ENCODE measurements around the gene PLCB2.
A peak's percentile ranks its signal among the peaks of the same experiment; 100 is the strongest.

Gene PLCB2

DNA sequence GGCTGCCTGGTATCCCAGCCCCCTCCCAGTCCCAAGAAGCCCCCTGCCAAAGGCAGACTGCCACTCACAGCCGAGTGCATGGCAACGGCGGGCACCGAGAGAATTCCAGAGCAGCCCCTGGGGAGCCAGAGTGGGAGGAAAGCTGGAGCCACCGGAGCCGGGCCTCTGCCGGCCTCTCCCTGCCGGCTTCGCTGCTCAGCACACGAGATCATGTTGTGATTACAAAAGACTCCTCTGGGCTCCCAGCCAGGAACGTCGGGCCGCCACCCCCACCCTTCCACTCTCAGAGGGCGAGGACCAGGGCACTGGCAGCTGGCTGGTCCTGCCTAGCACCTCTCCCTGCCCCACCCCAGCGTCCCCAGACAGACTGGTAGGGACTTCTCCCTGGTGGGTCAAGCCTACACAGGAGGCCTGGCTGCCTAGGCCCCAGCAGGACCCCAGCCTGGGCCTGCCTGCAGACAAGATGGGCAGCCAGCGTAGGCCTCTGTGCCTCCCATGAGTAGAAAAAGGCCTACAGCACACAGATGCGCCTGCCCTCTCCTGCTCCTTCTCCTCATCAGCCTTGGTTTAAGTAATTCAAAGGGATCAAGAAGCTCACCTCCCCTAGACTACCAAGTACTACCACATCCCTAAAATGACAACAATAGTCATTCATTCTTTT, 33.1 kb upstream of the PLCB2 start, which contains the start of gene CCDC9B:
TSS of gene CCDC9B (minus strand) at position 200 of the 661 bp plus-strand sequence. CDS start at position 80, 120 bp downstream.
- no peak for DNase-seq

DNA sequence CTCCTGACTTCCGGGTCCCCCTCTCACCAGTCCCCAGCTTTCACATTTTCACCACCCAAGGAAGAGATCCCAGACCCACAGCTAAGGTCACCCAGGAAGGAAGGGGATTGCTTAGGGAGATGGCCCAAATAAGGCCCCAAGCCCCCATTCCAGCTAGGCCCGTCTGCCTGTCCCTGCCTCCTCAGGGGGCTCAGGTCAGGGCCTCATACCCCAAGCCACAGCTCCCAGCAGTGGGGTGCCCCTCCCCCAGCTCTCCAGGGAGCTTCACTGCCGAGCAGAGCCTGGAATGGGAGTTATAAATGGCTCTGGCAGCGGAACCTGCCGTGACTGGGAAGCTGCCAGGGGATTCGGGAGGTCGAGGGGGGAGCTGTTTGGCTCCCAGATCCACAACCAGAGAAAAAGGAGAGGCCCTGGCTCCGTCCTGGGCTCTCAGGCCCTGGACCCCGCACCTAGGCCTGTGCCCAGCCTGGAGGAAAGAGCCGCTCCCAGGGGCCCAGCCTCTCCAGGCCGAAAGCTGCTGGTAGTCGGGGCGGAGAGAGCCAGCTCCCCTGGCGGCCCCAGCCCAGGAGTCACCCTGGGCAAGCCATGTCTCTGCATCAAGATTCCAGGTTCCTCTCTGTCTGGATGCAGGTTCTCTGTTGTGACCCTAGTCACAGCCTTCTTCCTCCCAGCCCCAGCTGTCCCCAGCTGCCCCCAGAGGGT, 32.5 kb upstream of the PLCB2 start:
- DNase-seq, result no peak

DNA sequence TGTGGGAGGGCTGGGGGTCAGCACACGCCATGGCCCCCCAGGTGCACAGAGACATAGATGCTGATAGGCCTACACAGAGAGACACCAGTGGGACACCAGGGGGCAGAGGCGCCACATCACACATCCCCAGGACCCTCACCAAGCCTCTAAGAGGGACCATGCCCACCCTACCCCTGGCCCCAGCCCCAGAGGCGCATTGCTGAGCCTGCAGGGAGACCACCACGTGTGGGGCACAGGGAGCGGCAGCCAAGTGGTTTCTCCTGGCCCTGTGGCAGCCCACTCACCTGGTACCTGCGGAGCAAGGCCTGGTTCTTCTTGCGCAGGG, 31.8 kb upstream of the PLCB2 start:
- no peak for DNase-seq

DNA sequence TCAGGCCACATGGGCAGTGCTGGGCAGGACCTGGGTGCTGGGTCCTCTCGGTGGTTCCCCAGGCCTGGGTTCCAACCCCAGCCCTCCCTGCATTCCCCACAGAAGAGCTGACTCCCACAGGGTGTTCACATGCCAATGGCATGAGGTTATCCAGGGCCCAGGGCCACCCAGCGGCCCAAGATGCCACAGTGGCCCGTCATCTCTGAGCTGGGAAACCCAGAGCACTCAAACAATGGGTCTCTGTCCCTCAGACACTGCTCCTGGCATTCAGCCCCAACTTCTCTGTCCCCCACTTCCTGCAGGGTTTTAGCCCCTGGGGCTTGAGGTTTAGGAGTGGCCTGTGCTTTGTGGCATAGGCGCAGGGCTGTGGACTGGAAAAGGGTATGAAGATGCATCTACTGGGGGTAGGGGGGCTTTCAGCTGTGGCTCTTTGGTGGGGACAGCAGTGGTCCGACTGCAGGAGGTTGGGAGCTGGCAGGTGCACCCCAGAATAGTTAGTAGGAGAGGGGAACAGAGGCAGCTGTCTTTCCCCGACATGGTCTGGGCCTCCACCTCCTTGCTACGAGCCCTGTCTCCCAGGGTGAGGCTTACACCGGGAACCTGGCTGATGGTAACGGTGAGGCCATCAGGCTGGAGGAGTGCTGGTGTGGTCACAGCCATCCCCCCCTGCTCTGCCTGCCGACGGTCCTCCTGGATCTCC, 31.3 kb upstream of the PLCB2 start:
- no peak for DNase-seq

DNA sequence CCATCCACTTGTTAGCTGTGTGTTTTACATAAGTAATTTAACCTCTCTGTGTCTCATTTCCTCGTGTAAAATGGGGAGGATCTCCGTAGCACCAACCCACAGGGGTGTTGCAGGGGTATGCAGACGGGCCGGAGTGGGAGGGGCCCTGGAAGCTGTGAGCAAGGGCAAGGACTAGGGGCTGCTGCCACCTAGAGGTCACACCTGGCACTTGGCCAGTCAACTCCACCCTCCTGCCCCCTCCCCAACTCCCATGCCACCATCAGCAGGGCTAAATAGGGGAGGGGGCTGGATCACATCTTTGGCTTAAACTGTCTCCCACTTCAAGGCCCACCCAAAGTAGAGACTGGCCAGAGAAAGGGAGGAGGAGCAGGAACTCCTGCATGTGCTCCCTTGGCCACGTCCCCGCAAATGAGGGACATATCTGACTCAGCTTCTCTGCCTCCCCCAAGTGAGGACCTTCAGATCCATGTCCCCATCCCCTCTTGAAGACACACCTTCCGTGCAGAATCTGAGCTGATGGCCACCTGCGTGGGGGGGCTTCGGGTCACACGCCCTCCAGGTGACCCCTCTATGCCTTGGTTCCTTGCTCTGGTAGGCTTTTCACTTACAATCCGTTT, 30.4 kb upstream of the PLCB2 start:
- peak; percentile 80 for DNase-seq

DNA sequence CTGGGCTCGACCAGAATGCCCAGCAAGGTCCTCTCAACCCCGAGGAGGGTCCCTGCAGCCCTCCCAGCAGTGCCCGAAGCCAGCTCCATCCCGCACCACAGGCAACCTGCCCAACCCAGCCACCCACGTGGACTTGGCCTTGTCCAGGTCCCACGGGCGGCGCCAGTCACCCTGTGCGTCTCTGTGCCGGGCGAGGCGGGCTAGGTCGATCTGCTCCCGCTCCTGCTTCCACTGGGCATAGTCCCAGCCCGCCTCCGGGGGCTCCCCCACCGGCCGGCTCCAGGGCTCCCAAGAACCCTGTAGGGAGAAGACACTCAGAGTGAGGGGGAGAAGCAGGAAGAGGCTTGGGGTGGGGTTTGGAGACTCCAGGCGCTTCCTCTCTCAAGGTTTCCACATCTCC, 29.9 kb upstream of the PLCB2 start:
- DNase-seq, result no peak

DNA sequence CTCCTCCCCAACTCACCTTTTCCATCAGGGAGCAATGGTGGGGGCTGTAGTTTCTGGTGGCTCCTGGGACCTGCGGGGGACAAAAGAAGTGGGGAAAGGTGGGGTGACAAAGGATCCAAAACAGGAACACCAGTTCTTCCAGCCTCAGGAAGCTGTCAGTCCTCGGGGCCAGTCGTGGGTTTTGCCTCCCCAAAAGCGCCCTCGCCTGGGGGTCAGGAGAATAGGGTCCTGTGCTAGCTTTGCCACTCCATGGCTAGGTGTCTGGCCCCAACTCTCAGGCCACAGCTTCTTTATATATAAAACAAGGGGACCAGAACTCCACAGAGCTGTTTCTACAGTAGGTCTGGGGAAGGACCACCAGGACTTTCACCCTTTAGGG, 29.0 kb upstream of the PLCB2 start:
- DNase-seq, result no peak

DNA sequence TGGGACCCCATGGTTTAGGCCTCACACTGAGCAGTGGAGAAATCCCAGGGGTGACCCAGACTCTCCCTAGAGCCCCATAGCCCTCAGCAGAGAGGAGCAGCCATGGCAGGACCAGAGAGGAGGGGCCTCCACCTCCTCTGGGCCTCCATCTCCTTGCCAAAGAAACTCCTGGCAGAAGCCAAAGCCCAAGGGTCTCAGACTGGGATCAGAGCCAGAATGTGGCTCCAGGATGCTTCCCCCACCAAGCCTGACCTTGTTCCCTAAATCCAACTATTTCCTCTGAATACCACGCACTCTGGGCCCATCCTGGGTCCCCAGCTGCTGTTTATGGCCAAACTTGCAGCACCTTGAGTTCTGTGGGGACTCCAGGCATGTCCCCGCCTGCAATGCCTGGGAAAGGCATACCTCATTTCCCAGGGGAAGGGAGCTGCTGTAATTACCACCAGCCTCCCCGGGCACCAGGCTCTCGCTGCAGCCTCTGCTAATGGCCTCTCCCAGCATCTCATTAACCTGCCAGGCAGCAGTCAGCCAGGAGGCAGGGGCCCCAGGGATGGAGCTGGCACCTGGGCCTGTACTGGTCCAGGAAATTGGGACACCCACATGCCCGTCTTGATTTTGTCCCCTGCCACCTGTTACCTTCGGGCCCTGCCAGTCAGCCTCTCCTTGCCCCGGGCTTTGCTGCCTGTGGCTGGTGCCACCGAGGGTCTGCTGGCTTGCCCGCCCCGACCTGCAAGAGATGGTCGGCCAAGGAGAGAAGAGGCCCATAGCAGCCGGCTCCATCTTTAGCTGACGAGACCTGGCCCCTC, 28.4 kb upstream of the PLCB2 start:
- no peak for DNase-seq

DNA sequence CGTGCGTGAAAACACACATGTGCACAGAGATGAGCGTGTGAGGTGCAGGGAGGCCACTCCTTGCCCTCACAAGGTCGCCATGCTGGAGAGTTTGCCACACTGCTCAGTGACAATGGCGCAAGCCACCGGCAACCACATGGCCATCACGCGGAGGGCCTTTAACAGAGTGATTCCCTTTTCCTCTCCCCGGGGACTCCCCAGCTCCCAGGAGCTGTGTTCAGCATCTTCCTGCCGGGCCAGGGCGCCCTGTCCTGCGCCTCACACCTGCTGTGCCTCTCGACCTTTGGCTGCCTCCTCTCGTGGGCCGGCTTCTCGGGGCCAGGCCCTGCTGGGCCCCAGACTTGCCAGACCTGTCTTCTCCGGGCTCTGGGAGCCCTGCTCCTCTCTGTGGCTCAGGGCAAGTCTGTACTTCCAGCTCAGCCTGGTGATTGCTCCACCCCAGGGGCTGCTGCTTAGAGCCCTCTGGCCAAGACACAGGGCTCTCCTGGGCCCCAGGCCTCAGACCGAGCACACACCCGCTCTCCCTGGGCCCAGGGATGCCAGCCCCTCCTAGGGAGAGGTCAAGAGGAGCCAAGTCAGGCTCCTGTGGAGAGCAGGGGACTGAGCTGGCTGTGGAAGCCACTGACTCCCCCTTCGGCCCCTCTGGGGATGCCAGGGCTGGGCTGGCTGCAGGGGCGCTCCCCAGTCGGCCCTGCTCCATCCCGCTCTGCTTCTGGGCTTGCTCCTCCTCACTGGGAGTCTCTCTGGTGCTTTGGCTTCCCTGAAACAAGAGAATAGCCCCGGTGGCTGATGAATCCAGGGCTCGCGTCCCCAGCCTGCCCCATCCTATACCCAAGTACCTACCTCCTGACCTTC, 27.4 kb upstream of the PLCB2 start:
- DNase-seq, result no peak

DNA sequence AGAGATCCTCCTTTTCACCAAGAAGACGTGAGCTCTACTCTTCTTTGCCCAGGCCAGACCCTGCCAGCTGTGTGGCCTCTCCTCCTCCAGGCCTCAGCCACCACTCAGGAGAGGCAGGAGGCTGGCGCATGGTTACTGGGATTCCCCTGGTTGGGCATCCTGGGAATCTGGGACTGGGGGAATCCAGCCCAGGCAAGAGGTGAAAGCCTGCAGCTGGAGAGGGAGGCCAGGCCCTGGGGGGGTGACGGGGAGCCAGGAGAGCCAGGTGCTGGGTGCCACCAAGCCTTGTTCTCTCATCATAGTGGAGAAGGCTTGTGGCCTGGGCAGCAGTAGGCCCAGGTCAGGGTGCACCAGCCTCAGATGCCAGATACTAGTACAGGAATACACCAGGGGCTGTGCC, 26.8 kb upstream of the PLCB2 start:
- DNase-seq, result no peak

DNA sequence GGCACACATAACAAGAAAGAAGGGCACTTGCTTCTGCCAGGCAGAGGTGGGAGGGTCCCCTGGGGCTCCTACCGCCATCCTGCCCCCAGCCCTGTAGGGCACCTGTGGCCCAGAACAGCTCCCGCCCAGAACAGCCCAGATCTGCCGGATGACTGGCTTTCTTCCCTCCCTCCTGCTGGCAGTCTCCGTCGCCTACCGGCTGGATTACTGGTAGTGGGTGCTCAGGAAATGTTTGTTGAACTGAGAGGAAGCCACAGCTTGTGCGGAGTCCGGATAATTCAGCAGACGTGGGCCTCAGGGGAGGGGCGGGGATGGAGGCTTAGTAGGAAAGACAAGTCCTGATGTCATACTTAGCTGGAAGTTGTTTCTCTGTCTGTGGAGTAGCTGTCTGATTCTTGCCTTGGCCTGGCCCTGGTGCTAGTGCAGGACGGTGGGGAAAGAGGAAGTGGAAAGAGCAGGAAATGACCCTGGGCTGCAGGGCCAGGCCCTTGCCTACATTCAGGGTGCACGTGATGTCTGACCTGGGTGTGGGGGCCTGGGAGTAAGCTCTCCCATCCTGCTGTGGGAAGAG, 26.3 kb upstream of the PLCB2 start:
- DNase-seq, result no peak

DNA sequence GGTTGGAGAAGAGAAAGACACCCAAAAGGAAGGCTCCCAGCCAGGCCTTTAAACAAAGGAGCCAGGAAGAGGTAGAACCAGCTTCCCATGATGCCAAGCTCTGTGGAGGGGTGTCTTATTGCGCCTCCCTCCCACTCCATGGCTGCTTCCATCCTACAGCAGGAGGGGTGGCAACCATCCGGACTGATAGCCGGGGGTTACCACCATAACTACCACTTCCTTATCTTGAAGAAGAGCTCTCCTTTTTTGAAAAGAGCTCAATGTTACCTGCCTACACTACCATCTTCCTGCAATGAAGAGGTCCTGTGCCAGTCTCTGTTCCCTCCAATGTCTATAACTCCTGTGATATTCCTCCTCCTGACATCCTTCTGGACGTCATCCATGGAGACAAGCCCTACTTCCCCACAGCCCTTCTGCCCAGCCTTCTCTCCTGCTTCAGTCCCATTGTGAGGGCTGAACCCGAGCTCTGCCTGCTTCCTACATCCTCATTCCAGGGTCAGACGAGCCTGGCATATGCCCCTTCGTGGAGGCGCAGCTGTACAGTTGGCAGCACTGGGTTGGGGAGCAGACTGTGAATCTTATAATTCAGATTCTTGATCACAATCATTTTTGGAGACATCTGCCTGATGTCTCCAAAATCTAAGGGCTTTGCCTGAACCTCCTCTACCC, 24.5 kb upstream of the PLCB2 start:
- no peak for DNase-seq

DNA sequence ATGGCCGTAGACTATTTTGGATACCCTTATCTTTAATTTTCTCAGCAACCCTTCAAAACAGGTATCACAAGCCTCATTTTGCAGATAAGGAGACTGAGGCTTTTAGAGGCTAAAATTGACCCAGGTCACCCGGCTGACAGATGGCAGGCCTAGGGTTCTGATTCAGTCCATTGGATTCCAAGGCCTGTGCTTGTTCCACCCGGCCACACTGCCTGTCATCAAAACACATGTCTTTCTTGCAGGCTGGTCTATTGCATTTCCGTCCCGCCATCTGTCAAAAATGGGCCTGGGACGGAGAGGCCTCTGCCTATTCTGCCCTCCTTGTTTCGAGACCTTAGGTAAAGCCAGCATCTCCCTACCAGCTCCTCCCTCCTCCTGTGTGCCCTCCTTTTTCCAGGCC, 23.9 kb upstream of the PLCB2 start:
- DNase-seq, result no peak

DNA sequence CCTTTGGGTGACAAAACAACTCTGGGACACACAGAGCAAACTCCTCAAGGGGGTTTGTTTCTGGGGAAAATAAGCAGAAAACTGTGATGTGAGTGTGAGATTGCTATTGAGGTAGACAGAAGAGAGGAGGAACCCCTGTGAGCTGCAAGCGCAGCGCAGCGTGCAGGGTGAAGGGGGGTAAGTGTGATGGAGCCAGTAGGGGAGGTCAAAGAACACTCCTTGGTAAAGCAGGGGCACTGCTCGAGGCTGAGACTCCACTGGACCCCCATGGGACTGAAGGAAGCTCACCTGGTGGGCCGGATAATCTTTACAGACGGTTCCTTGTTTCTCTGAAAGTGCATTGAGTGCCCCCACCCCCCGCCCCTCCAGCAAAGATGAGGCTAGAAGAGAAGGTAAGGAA, 23.3 kb upstream of the PLCB2 start:
- no peak for DNase-seq

DNA sequence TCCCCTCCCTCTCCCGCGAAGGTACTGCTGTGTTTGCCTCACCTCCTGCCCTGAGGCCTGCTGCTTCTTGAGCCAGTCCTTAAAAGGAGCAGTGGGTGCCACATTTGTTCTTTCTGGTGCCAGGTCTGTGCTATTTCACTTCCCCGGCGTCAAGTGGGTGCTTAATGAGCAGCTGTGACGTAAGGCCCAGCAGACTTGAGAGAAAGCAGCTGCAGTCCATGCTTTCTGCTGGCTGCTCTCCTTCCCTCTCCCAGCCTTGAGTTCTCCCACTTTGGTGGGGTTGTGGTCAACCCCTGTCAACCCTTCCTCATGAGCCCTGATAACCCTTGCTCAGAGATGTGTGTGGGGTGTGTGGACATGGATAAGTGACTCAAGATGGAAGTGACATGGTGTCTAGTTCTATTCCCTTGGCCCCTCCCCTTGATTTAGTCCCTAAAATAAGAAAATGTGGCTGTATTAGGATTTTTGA, 22.7 kb upstream of the PLCB2 start:
- no peak for DNase-seq

DNA sequence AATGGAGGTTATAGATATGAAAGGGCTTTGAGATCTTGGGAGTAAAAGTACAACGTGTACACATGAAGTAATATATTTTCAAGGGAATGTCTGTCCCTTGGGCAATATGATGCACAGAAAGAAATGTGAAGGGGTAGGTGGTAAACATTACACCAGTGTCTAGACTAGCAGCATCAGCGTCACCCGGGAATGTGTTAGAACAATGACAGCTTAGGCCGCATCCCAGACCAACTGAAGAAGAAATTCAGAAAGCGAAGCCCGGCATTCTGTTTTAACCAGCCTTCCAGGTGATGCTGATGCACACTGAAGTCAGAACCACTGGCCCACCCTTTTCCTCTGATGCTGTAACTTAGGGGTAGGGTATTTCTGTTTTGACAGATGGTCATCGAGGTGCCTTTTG, 22.1 kb upstream of the PLCB2 start:
- no peak for DNase-seq

DNA sequence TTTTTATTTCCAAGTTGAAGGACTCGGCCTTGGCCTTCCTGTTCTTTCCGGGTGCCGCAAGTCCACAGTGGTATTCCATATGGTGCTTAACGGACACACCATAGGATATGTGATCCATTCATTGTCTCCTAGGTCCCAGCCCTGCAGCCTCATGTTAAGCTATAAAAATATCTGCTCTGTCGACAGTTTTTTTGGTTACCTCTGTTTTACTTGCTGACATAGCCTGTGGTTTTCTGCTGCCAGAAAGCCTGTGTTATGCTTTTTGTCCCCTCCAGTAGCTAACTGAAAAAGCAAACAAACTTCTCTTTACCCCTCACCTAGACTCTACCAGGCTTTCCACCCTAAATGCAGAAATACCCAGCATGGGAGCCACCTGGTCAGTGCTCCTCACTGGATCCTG, 21.0 kb upstream of the PLCB2 start:
- DNase-seq, result no peak

DNA sequence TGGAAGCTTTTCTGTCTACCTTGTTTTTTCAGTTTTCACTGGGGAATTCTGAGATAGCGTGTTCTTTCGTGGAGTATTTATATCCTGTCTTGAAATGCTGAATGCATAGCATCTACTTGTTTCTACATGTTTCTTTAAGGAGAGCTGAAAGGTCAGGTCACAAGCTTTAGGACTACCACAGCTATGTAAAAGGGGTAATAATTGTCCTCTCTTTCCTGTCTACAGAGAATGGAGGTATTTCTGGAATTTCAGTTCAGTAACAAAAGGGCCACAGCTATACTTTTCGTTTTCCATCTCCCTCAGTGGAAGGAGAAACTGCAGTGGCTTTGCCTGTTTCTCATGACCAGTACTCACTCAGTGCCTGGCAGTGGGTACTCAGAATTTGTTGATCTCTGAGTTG, 20.4 kb upstream of the PLCB2 start:
- no peak for DNase-seq

DNA sequence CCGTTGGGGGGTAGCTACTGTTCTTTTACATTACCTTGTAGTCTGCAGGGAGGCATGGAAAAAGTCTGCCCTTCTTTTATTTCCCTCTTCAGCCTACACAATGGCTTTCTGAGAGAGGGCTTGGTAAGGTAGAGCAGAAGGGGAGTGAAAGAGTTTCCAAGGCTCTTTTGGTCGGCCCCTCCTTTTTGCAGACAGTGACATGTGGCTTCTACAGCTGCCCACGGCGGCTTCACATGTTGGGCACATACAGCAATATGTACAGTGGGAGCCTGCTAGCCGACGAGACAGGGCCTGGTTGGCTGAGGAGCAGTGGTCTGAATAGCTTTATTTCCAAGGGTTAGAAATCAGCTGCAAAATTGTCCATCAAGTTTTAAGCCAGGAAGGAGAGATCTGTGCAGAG, 19.7 kb upstream of the PLCB2 start:
- no peak for DNase-seq

DNA sequence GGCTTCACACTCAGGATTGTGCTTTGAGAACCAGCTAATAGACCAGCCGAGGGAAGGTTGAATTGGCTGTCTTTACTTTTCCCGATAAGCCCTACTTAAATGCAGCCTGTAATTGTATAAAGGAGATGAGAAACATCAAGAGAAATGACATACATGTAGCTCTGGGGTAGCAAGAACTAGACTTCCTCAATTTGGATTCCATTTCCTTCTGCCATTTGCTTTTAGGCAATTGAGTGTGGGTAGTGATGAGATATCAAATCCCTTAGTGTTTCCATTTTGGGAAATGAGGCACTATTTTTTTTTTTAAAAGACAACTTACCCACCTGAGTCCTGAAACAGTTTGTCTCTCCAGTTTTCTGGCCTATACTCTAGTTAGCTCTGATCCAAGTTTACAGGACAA, 18.0 kb upstream of the PLCB2 start:
- DNase-seq, result no peak

DNA sequence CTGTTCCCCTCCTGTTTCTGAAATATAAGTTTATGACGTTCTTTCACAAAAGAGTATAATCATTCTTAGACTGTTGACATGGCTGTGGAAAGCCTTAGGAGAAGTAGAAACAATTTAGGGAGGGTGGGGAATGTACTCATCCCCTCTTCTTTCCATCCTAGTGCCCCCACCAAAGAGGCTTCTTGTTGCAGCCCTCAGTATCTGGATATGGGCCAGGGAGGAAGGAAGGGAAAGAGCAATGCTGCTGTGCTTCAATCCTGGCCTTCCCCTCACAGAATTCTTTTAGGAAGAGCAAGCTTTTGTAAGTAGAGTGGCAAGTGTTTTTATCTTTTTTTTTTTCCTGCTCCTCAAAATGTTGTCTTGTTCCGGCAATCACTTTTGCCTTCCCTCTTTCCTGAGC, 17.5 kb upstream of the PLCB2 start:
- DNase-seq, result no peak
